Bladder microvascular endothelial cell (primary cell): ENCODE measurements around the gene XPNPEP3. TPM values are rescaled to one million over a fixed set of nuclear protein-coding genes. Genes with fewer than 3 reads are reported as not detected.

Experiments used
- total RNA-seq: library from RNA; depleted of rRNA; stranded (reverse); fragments of >200 nt; gene quantifications from 2 replicates; pipeline ENCODE4 v1.2.3, GENCODE V29; 2014

The XPNPEP3 gene
- 4.9 and 10.1 TPM in 2 replicates for total RNA-seq

DNA sequence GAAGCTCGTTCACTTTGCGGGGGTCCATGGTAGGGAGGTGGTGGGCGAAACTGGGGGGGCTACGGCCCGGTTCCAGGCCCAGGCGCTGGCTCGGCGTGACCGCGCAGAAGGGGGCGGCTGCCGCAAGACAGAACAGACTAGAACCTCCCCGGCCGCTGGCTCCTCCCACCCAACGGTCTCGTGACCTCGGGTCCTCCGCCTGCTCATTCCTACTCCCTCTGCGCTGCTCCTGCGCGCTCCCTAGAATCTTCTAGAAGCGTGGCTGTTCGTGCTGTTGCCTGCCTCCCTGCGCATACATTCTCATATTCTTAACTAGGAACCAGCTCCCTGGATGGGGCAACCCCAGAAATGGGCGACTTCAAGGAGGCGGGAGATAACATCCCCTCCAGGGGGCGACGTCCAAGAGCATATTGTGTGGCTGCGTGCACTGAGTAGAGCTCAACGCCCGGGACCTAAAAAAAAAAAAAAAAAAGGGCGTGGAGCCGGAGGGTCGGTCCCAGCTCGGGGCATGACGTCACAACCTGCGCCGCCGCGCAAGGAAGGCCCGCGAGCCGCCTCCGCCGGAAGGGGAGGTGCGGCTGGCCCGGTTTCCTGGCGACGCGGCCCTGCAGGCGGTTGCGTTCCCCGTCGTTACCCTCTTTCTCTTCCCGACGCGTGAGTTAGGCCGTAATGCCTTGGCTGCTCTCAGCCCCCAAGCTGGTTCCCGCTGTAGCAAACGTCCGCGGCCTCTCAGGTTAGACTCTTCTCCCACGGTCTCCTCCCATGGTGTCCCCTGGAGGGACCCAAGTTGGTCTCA is at the start of gene XPNPEP3, which contains the start of gene ST13:
XPNPEP3 (plus strand) TSS at position 636 of the 796 bp plus-strand sequence; CDS start at position 670, 34 bp downstream.
ST13 (minus strand) TSS at position 127 of the 796 bp plus-strand sequence; CDS start at position 28, 99 bp downstream.

GRCh38 chr22:40818747-40819598 is 38.0 kb upstream of the XPNPEP3 start, which contains the start of gene SLC25A17:
Gene SLC25A17, minus strand, starts transcription at chr22:40819346. Its CDS starts 98 bp downstream, at chr22:40819248.

DNA sequence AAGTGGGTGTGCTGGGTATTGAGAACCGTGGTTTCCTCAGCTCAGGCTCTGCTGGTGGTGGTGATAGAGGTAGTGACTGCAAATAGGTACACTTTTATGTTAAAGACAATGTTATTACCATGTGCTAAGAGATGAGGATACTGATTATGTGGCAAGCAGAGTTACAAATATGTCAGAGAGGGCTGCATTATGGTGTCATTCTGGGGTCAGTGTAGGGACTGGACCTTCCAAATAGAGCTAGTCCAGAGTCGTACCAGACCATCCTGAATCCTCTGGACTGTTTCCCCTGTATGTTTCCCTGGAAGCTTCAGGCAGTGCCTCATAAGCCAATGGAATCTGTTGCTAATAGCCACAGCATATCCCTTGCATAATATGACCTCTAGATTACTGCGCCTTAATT is 5.1 kb downstream of the XPNPEP3 start, which contains the start of gene DNAJB7:
DNAJB7 (minus strand) TSS at position 101 of the 400 bp plus-strand sequence. CDS start 119 bp downstream, outside the sequence.

DNA sequence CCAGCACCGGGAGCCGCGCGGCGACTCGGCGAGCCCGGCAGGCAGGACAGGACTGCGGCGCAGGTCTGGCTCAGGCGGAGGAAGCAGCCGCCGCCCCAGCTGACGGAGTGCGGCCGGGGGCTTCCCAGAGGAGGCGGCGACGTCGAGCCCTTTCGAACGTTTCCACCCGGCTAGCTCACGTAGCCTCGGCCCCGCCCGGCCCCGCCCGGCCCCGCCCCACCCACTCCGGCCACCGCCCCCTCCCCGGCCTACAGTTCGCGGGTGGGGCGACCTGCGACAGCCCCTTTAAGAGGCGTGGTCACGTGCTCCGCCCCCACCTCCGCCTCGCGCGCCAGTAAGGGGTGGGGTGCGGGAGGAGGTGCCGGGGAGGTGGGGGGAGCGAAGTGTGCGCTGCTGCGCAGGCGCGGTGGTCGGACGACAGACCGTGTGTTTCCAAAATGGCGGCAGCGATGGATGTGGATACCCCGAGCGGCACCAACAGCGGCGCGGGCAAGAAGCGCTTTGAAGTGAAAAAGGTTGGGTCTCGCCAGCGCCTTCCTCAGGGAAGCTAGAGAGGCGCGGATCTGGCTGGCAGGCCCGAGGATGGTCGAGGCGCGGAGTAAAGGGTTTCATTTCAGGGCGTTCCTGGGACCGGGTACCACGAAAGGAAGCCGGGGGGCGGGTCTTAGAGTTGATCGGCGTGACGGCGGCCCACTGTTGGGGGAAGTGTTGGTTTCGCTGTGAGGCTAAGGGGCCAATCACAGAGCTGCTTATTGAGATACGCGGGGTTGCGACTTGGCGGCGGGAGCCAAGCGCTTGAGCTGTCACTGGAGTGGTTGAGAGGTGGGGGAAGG is 94.2 kb downstream of the XPNPEP3 start, which contains the start of gene RBX1:
RBX1 (plus strand) TSS at position 417 of the 833 bp plus-strand sequence; CDS start at position 438, 21 bp downstream.

Other genes starting within 250 kb of the XPNPEP3 start
- 12.1 and 38.3 TPM in 2 replicates for gene MRTFA, start 220.4 kb upstream of the XPNPEP3 start, total RNA-seq
- gene MCHR1, start 177.7 kb upstream of the XPNPEP3 start, total RNA-seq: under 0.01 and 0.13 TPM in 2 replicates
- 9.9 and 22.3 TPM in 2 replicates for gene SLC25A17, start 37.8 kb upstream of the XPNPEP3 start, total RNA-seq
- gene ST13, start 509 bp upstream of the XPNPEP3 start, total RNA-seq: 181 and 270 TPM in 2 replicates
- gene DNAJB7, start 5.0 kb downstream of the XPNPEP3 start, total RNA-seq: not detected in 2 replicates
- gene RBX1, start 94.2 kb downstream of the XPNPEP3 start, total RNA-seq: 54.8 and 77.9 TPM in 2 replicates
- gene EP300, start 235.4 kb downstream of the XPNPEP3 start, total RNA-seq: 22.0 and 86.2 TPM in 2 replicates